Omental fat pad (tissue), 4 donors: ENCODE data around the gene CASZ1. TPM values are rescaled to one million over a fixed set of nuclear protein-coding genes. Genes with fewer than 3 reads are reported as not detected.

Experiments
- ATAC-seq: fragments of 150-250 bp; one replicate; pipeline ENCODE4 v1.9.1; 2016; ENCODE audit warnings: mild to moderate bottlenecking, moderate library complexity; ENCODE audit not compliant: low FRiP score
- DNase-seq: peaks from one replicate; pipeline ENCODE4 v3.0.0-alpha.2; 2019; ENCODE audit warnings: low spot score
- total RNA-seq, 4 donors: library from RNA; depleted of rRNA; stranded (reverse); fragments of >200 nt; gene quantifications; one replicate each; pipeline ENCODE4 v1.1.0, GENCODE V29; 2016
- TF ChIP-seq, protein P1 (sequence below), 3 donors: fragments of 450-650 bp; IDR thresholded peaks; one replicate each; pipeline ENCODE4 v1.5.1; 2016 to 2017; ENCODE audit warnings: antibody characterized with exemption in 3 of 3, mild to moderate bottlenecking in 3 of 3, moderate library complexity in 2 of 3

Gene CASZ1
- total RNA-seq, 4 donors from 2014 or later = 2.5 to 7.9 (median 6.0) TPM

DNA sequence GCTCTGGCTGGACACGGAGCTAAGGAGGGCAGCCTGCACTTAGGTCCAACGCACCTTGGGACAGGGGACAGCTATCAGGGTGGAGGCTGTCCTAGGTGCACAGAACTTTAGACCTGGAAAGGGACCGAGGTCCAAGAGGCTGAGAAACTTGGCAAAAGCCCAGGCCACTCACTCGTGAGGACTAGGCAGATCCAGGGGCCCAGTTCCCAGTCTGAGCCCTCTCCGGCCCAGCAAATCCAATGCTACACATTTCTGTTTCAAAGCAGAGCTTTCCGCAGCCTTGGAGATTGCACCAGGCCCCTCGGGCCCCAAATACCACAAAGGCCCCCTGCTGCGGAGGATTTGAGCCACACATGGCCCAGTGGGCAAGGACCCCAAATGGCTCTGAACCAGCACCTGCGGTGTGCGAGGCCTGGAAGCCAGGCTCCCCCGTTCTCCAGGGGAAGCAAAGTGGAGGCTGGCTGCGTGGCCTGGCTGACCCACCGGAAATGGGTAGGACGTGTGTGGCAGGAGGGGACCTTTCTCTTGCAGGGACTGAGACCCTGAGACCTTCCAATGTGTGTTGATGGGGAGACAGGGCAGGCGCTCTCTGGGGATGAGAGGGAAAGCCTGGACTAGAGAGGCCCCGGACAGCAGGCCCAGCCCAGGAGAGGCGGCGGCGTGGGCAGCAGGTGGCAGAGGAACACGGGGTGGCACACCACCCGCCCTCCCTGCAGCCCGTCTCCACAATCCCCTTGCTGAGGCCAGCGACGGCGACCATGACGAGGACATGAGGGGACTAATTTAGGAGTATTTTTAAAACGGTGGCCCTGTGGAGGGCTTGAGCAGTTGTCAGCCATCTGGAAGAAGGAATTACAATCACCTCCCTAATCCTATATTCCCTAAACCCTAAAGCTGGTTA is 118.7 kb downstream of the CASZ1 start:
- no peak for DNase-seq

DNA sequence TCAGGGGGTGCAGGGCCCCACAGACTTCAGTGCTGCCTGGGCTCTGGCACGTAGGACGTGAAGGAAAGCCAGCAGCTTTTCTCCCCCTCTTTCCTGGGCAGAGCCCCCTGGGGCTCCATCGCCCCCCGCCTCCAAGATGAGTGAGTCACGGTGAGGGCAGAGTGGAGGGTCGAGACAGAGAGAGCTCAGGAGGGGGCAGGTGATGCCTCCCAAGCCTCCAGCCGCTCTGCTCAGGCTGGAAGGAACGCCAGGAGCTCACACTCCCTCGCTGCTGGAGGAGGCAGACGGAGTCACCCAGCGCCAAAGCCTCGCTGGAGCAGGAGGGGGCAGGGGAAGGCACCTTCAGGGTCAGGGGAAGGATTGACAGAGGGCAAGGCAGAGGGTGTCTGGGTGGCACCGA is 119.5 kb downstream of the CASZ1 start:
- ATAC-seq (no peak), DNase-seq (no peak)
- TF ChIP-seq, protein P1, sequence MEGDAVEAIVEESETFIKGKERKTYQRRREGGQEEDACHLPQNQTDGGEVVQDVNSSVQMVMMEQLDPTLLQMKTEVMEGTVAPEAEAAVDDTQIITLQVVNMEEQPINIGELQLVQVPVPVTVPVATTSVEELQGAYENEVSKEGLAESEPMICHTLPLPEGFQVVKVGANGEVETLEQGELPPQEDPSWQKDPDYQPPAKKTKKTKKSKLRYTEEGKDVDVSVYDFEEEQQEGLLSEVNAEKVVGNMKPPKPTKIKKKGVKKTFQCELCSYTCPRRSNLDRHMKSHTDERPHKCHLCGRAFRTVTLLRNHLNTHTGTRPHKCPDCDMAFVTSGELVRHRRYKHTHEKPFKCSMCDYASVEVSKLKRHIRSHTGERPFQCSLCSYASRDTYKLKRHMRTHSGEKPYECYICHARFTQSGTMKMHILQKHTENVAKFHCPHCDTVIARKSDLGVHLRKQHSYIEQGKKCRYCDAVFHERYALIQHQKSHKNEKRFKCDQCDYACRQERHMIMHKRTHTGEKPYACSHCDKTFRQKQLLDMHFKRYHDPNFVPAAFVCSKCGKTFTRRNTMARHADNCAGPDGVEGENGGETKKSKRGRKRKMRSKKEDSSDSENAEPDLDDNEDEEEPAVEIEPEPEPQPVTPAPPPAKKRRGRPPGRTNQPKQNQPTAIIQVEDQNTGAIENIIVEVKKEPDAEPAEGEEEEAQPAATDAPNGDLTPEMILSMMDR (IDR thresholded peaks at IDR 0.05) = no peak

More for the DNA sequence above, 118.7 kb downstream of the CASZ1 start:
- TF ChIP-seq, protein P1 (IDR thresholded peaks at IDR 0.05) = no peak
- ATAC-seq = no peak

DNA sequence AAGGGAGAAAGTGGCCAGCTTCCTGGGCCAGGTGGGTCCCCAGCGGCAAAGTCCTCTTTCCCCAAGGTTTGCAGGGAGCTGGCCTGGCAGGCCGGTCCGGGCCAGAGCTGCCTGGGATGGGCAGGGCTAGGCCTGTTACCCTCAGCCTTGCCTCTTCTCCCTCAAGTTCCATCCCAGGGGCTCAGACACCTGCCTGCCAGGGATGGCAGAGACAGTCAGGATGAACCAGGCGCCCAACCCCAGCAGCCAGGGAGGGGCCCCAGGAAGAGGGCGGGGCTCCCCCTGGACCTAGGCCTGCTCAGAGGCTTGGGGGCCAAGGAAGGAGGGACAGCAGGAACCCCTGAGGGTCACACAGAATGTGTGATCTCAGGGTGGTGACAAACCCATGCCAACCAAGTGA is 120.6 kb downstream of the CASZ1 start:
- no peak for ATAC-seq
- TF ChIP-seq, protein P1 (IDR thresholded peaks at IDR 0.05) = no peak
- no peak for DNase-seq

DNA sequence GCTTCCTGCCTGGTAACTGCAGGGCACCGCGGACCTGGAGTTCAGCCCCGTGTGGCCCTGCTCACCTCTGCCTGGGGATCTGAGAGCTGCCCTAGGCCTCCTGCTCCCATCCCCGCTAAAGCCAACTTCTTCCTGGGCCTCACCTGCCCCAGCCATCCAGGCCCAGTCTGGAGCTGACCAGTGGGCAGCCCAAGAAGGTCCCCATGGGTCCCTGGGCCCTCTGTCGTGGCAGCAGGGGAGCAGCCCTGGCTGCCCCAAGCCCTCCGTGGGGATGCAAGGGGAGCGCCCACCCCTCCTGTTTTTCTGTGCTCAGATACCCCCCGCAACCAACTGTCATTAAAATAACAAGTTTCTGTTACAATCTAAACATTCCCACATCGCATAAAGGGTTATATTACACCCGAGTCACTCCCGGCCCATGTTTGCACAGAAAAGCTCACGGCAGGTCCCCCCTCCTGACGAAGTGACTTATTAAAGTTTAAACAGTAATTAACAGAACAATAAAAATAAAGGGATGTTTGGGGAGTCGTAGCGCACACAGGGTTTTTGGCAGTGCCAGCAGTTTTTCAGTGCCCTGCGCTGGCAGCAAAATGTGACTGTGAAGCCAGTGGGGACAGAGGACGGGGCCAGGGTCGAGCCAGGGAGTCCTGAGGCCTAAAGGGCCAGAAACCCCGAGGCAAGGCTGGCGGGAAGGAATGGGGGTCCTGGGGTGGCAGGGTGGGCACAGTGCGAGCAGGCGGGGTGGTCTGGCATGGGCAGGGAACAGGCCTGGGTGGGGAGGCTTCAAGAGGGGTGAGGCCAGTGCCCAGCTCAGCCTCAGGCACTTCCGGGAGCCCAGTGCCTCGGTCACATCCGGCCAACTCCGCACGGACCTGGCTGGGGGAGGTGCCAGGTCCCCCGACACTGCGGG is 121.5 kb downstream of the CASZ1 start:
- no peak for ATAC-seq
- TF ChIP-seq, protein P1 (IDR thresholded peaks at IDR 0.05) = no peak
- DNase-seq = no peak

DNA sequence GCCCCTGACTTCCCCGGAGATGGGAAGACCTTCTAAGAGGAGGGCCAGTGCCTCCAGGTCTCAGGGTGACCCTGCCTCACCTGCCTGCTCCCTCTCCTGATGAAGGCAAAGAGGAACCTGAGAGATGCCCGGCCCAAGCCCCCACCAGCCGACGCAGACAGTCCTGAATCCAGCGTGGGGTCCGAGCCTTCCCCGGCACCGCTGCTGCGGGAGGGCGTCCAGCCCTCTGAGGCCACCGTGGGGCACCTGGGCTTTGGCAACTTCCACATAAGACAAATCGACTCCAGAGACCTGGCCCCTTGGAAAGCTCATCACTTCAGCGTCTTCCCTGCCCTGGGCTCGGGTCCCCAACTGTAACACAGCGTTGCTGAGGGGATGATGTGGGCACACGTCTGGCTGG is 122.2 kb downstream of the CASZ1 start:
- DNase-seq (no peak), ATAC-seq (no peak)
- TF ChIP-seq, protein P1 (IDR thresholded peaks at IDR 0.05) = no peak

DNA sequence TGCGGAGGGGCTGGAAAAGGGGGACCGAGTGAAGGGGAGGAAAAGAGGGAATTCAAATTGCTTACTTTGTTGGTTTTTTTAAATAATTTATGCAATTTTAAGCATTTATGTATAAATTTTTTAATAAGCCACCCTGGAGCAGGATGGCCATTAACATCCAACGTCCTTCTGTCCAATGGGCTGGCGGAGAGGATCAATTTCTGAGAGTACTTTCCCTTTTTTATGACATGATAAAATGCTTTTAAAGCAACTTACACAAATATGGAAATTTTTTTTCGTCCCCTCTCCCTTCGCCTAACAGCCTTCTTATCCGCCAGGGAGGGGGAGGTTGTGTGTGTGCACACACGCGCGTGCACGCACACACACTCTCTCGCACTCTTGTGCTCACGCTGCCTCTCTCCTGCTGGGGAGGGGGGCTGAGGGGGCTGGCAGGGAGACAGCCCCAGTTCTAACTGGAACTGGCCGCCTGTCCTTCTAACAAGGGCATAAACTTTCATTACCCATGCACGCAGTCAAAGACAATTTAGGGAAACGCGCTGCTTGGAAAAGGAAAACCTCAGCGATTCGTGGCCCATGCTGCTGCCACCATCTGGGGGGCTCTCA is 123.2 kb downstream of the CASZ1 start:
- DNase-seq = no peak
- ATAC-seq = no peak
- TF ChIP-seq, protein P1 (IDR thresholded peaks at IDR 0.05) = no peak
